T-helper 17 cell (primary cell): ENCODE data around the gene NKAIN2. TPM values are rescaled to one million over a fixed set of nuclear protein-coding genes. Genes with fewer than 3 reads are reported as not detected.
"Not testable (repeated sequence)": the region's sequence is repeated elsewhere in the genome, so short reads cannot be mapped to it uniquely, and the experiment has no call there.

Experiments used
- ATAC-seq: fragments of 150-1000 bp; cut with Tn5 transposase; 2 replicates; pipeline ENCODE4 v1.10.0; 2021; ENCODE audit warnings: mild to moderate bottlenecking, moderate library complexity
- DNase-seq, 3 donors: peaks; one replicate each; pipeline versions ENCODE4 v3.0.0 to v3.0.0-alpha.2; 2020 to 2021
- H3K9me3 ChIP-seq: one replicate; pipeline ENCODE4 v1.7.0; 2013; ENCODE audit warnings: low read length, mild to moderate bottlenecking; ENCODE audit not compliant: control insufficient read depth, poor library complexity, severe bottlenecking
- H3K27ac Mint-ChIP-seq: one replicate; pipeline ENCODE4 v1.8.0; 2022; ENCODE audit warnings: mild to moderate bottlenecking, moderate library complexity, mixed read lengths
- H3K27me3 Mint-ChIP-seq: one replicate; pipeline ENCODE4 v1.8.0; 2022; ENCODE audit warnings: mixed read lengths
- H3K36me3 Mint-ChIP-seq: one replicate; pipeline ENCODE4 v1.8.0; 2022; ENCODE audit warnings: low read depth, mixed read lengths
- H3K4me1 Mint-ChIP-seq: one replicate; pipeline ENCODE4 v1.8.0; 2022; ENCODE audit warnings: mild to moderate bottlenecking, mixed read lengths
- H3K4me3 Mint-ChIP-seq: one replicate; pipeline ENCODE4 v1.8.0; 2022; ENCODE audit warnings: mild to moderate bottlenecking, moderate library complexity, mixed read lengths
- total RNA-seq, 4 donors: library from RNA in 2 of 4; stranded (reverse) in 2 of 4; gene quantifications; one replicate each; pipeline ENCODE4 v1.2.3 and lab custom pipeline; 2022 to 2026

NKAIN2 gene
- total RNA-seq, 2 donors from 2014 or later, result 0.13 TPM; not detected in 1

DNA sequence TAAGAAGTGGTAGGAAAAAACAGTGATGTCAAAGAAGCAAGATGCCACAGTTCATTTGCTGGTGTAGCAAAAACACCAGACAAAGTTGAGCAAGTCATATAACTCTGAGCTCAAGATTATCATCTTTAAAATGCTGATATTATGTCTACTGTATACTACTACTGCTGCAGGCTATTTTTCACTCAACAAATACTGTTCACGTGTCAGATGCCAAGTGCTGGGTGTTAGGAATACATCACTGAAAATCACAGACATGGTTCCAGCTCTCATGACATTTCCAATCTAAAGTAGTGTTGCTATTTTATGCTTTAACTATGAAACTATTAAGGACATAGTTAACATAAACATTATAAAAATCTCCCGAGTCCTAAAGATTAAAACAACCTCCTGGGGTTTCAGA, 163.0 kb downstream of the NKAIN2 start:
- Mint-ChIP-seq H3K4me3 (no peak overlapping the region), H3K36me3 (no peaks in the 10 kb centered on the region), H3K4me1 (no peaks in the 10 kb centered on the region), H3K27me3 (no peaks in the 10 kb centered on the region), H3K27ac (no peak overlapping the region)
- H3K9me3 ChIP-seq, result no peaks in the 10 kb centered on the region
- DNase-seq (no peak), ATAC-seq (no peak)

DNA sequence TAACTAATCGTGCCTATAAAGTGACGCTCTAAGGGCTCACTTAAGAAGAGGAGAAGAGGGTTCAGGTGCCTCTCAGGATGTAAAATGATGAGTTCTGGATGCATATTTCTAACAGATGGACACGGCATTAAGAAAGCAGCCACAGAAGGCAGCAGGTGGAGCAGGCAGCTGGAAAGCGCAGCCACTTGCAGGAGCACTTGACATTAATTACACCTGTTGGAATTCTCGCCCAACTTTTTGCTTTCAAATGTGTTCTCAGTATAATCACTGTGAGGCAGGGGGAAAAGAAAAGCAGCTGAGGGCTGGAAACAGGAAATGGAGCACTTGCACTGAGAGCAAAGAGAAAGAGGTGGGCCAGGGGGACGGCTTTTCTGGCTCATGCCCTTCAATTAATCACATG, 164.2 kb downstream of the NKAIN2 start:
- Mint-ChIP-seq H3K4me1 (no peaks in the 10 kb centered on the region), H3K36me3 (no peaks in the 10 kb centered on the region), H3K27ac (no peak overlapping the region), H3K27me3 (no peaks in the 10 kb centered on the region), H3K4me3 (no peak overlapping the region)
- DNase-seq, result no peak
- H3K9me3 ChIP-seq, result no peaks in the 10 kb centered on the region
- no peak for ATAC-seq

DNA sequence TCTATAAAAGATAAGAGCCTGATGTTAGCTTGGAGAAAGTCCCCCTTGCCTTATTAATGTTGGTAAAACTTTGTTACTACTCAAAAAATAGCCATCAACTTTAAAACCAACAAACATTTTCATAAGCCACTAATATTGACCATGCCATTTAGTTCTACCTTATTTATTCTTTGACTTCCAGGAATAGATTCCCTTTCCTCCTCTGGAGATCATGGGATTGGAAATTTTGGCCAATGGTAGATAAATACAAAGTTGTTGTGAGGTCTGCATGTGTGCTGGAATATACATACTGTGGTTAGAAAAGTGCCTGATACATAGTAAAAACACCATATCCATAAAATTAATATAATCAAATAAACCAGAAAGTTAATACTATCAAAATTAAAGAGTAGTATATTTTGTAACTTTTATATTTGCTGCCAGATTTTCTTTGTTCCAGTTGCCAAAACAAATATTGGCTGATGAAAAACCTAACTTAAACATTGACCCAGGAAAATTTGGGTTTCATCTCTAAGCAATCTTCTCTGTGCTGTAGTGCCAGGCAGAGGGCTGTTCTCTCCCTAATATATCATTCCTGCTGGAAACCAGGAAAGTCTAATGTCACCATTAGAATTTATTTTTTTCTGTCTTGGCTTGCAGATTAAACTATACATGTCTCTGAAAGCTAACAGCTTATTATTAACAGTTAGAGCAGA, 169.1 kb downstream of the NKAIN2 start:
- ATAC-seq, result no peak
- no peak overlapping the region for H3K4me3 Mint-ChIP-seq
- H3K27ac Mint-ChIP-seq, result no peak overlapping the region
- H3K9me3 ChIP-seq, result no peaks in the 10 kb centered on the region
- no peak for DNase-seq
- no peaks in the 10 kb centered on the region for H3K4me1 Mint-ChIP-seq
- H3K36me3 Mint-ChIP-seq, result no peaks in the 10 kb centered on the region
- no peaks in the 10 kb centered on the region for H3K27me3 Mint-ChIP-seq

DNA sequence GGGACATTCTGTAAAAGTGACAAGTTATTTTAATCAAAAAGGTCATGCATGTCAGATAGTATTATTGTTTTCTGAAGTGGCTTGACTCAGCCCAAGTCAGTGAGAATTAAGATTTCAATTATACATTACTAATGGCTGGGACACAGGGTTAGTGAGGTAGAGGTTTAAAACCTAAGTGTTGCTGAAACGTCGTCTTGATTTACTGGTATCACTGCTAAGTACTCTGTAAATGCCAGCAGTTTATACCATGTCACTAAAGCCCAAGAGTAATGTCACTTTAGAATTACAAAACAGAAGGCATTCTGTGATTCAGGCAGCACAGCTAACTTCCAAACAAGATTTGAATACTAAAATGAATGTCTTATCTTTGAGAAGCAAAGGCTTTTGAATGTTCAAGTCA, 176.6 kb downstream of the NKAIN2 start:
- ATAC-seq, result no peak
- Mint-ChIP-seq H3K36me3 (no peaks in the 10 kb centered on the region), H3K27me3 (no peaks in the 10 kb centered on the region), H3K27ac (no peak overlapping the region), H3K4me3 (no peak overlapping the region), H3K4me1 (no peaks in the 10 kb centered on the region)
- no peak for DNase-seq
- H3K9me3 ChIP-seq, result no peaks in the 10 kb centered on the region

DNA sequence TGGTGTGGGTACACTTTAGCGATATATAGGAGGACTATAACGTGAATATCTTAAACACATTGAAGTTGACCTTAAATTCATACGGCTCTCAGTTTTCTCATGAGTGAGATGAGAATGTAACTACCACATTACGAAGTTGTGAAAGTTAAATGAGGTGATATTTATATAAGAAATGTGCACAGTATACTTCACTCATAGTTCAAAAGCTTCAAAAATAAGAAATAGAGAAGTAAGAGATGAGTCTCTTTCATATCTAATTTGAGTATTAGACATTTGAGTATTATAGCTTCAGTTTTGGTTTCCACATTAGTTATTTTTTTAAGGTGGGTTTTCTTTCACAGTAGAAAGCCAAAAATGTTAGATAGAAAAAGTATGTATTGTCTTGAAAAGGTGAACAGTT, 183.3 kb downstream of the NKAIN2 start:
- DNase-seq (no peak), ATAC-seq (no peak)
- Mint-ChIP-seq H3K36me3 (no peaks in the 10 kb centered on the region), H3K4me3 (no peak overlapping the region), H3K27me3 (no peaks in the 10 kb centered on the region), H3K27ac (no peak overlapping the region), H3K4me1 (no peaks in the 10 kb centered on the region)
- H3K9me3 ChIP-seq, result no peaks in the 10 kb centered on the region

DNA sequence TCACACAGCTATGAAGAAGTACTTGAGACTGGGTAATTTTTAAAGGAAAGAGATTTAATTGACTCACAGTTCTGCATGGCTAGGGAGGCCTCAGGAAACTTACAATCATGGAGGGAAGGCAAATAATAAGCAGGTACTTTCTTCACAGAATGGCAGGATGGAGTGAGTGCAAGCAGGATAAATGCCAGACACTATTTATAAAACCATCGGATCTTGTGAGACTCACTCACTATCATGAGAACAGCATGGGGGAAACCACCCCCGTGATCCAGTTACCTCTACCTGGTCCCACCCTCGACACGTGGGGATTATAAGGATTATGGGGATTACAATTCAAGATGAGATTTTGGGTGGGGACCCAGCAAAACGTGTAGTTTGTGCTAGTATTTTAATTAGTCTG, 186.3 kb downstream of the NKAIN2 start:
- H3K36me3 Mint-ChIP-seq, result not testable (repeated sequence)

DNA sequence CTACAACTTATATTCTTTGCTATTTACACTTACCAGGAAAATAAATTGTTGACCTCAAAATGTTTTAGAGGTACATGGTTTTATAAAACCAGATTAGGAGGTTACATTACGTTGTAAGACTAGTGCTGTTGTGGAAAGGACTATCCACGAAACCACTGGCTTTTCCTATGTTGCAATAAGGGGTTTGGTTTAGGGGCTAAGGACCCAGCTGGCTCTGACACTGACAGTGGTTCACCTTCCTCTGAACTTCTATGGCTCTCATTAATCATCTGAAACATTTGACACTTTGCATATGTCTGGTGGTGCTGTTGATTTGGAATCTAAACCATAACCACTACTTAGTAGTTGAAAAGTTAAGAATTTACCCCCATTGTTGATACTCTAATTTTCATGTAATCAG, 186.7 kb downstream of the NKAIN2 start:
- H3K4me1 Mint-ChIP-seq, result no peaks in the 10 kb centered on the region
- no peak for ATAC-seq
- H3K4me3 Mint-ChIP-seq, result no peak overlapping the region
- no peaks in the 10 kb centered on the region for H3K36me3 Mint-ChIP-seq
- H3K9me3 ChIP-seq, result no peaks in the 10 kb centered on the region
- no peak for DNase-seq
- no peak overlapping the region for H3K27ac Mint-ChIP-seq
- no peaks in the 10 kb centered on the region for H3K27me3 Mint-ChIP-seq

More for the DNA sequence above, 186.3 kb downstream of the NKAIN2 start:
- H3K4me3 Mint-ChIP-seq, H3K27me3 Mint-ChIP-seq, H3K27ac Mint-ChIP-seq, H3K9me3 ChIP-seq, DNase-seq, H3K4me1 Mint-ChIP-seq, ATAC-seq: not testable (repeated sequence)

DNA sequence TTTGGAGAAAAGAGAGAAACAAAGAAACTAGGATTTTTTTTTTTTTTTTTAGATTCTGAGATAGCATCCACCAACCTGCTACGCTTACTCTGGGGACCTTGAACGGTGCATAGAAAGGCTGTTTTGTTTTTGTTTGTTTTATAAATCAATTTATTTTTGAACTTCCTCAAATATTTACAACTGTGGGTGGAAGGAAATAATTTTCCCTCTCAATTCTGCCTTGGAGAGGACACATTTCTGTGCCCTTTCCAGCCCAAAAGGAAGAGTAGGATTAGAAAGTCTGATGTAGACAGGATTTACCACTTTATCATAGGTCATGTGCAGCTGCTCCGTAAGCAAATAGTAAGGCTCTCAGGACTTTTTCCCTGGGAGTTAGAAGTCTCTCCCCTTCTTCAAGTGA, 190.5 kb downstream of the NKAIN2 start:
- no peak overlapping the region for H3K27ac Mint-ChIP-seq

DNA sequence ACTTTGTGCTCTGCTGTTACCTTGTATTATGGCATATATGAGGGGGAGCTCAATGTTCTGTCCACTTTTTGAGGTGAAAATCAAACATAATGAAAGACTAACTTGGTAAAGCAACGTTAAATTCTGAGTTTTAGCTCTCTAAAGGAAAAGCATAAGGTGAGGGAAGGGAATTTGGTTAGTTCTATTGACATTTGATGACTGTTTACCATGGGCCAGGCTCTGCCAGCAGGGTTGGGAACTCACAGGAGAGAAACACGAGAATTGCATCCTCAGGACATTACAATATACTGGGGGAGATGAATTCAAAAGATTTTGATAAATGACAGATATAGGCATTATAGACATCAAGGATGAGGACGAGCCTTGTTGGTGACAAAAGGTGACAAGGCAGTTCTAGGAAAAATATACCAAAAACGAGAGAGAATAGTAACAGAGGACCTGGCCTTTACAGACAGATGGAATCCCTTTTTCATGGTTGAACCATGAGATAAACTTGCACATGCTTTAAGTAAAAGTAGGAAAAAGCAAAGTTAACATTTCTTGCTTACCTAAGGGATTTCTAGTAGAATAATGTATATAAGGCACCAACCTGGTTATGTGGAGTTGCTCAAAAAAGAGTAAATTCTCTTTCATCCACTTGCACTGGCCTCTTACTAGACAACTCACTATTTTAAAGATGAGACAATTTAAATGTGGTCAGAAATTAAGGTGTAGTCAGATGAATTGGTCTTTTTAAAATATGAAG, 191.4 kb downstream of the NKAIN2 start:
- H3K27ac Mint-ChIP-seq, result no peak overlapping the region
- H3K9me3 ChIP-seq, result no peaks in the 10 kb centered on the region
- H3K36me3 Mint-ChIP-seq, result no peaks in the 10 kb centered on the region
- DNase-seq, result no peak
- H3K4me1 Mint-ChIP-seq, result no peaks in the 10 kb centered on the region
- no peak overlapping the region for H3K4me3 Mint-ChIP-seq
- ATAC-seq, result no peak
- H3K27me3 Mint-ChIP-seq, result no peaks in the 10 kb centered on the region

More for the DNA sequence above, 190.5 kb downstream of the NKAIN2 start:
- DNase-seq, result no peak
- Mint-ChIP-seq H3K4me1 (no peaks in the 10 kb centered on the region), H3K27me3 (no peaks in the 10 kb centered on the region), H3K4me3 (no peak overlapping the region), H3K36me3 (no peaks in the 10 kb centered on the region)
- H3K9me3 ChIP-seq, result no peaks in the 10 kb centered on the region
- ATAC-seq, result no peak

DNA sequence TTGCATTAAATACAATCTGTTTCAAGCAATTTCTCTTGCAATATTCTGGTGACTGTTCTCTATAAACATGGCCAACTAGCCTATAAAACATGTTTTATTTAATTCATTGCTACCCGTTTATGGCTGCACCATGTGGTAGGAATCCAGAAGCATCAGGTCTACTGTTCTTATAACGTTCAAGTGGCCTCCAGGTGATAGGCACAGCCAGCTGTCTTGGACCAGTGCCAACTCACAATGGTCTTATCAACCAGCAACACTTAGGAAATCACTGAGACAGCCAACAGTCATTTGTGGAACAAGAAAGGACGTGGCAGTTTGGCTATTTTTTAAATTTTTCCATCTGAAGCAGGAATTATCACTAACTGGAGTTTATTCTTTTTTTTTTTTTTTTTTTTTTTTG, 193.6 kb downstream of the NKAIN2 start:
- DNase-seq (no peak), ATAC-seq (no peak)
- H3K9me3 ChIP-seq, result no peaks in the 10 kb centered on the region
- Mint-ChIP-seq H3K4me3 (no peak overlapping the region), H3K36me3 (no peaks in the 10 kb centered on the region), H3K4me1 (no peaks in the 10 kb centered on the region), H3K27me3 (no peaks in the 10 kb centered on the region), H3K27ac (no peak overlapping the region)

DNA sequence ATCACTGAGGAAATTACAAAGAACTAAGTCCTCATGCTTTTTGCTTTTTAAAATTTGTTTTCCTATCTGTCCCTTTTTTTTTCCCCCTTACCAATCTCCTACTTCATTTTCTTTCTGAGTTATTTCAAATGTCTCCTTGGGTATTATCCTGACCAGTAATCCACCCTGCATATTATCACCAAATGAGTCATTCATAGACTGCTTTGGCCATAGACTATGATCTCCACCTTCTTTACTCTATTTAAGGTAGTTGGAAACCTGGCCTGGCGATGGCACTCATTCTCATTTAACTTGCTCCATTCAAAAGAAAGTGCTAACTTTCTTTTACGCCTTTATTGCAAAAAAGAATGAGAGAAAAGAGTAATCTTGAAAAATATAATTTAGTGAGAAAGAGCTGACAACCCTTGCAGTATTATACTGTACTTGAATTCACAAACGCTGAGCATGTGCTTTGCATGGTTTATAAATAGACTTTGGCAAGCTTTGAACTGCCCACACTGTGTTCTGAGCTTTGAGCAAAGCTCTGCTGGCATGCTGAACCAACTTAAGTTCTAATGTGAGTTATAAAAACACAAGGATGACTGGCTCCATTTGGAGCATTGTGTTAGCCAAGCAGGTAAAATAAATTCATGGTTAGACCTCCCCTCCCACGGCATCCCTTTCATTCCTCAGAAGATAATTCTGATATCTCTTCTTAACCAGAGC, 198.9 kb downstream of the NKAIN2 start:
- H3K4me1 Mint-ChIP-seq, result no peaks in the 10 kb centered on the region
- DNase-seq (no peak), ATAC-seq (no peak)
- no peaks in the 10 kb centered on the region for H3K36me3 Mint-ChIP-seq
- H3K27me3 Mint-ChIP-seq, result no peaks in the 10 kb centered on the region
- no peak overlapping the region for H3K27ac Mint-ChIP-seq
- no peaks in the 10 kb centered on the region for H3K9me3 ChIP-seq
- H3K4me3 Mint-ChIP-seq, result no peak overlapping the region

DNA sequence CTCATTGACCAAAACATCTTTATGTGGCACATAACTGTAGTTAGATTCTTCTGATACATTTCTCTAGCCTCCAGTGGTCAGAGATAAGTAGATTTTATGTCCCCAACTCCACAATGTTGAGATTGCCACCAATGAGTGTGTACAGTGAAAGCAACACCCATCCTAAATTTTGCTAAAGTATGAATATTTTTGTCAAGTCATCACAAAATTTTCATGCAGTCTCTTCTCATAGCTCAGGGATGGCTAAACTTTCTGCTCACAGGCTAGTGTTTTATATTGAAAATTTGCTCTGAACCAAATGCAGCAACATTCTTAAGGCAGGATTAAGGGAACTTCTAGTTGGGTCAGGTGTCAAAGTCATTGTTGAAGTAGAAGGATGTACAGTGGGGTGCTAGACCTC, 203.6 kb downstream of the NKAIN2 start:
- no peaks in the 10 kb centered on the region for H3K9me3 ChIP-seq
- H3K4me1 Mint-ChIP-seq, result no peaks in the 10 kb centered on the region
- H3K36me3 Mint-ChIP-seq, result no peaks in the 10 kb centered on the region
- H3K27me3 Mint-ChIP-seq, result no peaks in the 10 kb centered on the region
- H3K4me3 Mint-ChIP-seq, result no peak overlapping the region
- no peak for ATAC-seq
- DNase-seq, result no peak
- H3K27ac Mint-ChIP-seq, result no peak overlapping the region

DNA sequence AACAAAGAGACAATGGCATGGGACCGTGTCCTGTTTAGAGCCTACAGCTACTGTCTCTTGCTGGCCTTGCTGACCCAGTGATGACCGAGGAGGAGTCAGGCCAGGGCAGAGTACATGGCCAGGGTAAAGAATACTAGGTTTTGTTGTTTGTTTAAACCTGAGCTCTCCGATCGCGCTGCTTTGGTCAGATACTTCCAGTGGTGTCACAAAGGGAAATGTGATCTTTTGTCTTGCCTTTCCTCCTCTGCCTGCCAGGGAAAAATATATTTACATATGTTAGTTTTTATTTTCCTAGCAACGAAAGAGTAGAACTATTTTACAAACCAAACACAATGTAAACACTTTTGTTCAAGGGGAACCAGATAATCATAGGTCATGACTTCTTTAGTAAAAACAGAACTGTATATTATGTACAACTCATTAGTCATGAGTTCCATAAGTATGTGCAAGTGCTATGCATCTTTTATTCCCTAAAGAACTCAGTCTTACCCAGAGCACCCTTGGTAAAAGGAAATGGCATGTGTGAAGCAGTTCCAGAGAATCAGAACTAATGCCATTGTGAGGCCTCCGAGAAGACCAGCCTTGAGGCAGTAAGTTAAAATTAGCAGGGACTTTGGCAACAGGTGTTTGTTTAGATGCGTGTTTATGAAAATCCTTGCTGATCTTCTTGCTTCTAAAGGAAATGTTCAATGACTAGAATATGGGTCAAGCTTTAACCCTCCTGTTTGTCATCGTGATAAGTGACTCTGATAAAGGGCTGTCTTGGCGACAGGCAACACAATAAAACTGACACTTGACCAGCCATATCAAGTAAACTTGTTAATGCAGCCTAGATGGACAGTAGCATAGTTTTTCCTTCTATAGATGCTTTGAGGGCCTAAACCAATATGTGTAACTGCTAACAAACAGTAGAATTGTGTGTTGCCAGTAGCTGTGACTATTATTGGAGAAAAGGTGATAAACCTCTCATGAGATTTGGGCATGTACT, 204.6 kb downstream of the NKAIN2 start:
- no peak for DNase-seq
- Mint-ChIP-seq H3K36me3 (no peaks in the 10 kb centered on the region), H3K4me1 (no peaks in the 10 kb centered on the region), H3K4me3 (no peak overlapping the region), H3K27ac (no peak overlapping the region), H3K27me3 (no peaks in the 10 kb centered on the region)
- ATAC-seq, result no peak
- H3K9me3 ChIP-seq, result no peaks in the 10 kb centered on the region
